ENCODE measurements around the gene APOBEC3B. TPM values are rescaled to one million over a fixed set of nuclear protein-coding genes. Genes with fewer than 3 reads are reported as not detected.

Gene APOBEC3B
- total and polyA plus RNA-seq, 9 of the 15 experiments (the other 6 are each of a cell fraction or from before 2014, with no cell fraction given) = 5.9 to 166 (median 43.2) TPM

GRCh38 chr22:38981992-38982927 lies at the start of gene APOBEC3B (continued):
- TF ChIP-seq HNRNPLL (IDR thresholded peaks at IDR 0.05; ENCODE audit: low read depth, low read length, poor library complexity, severe bottlenecking) (no peak), ZNF518B (CRISPR knock-in tag; IDR thresholded peaks at IDR 0.05) (no peak), POLR2H (tag; IDR thresholded peaks at IDR 0.05; ENCODE audit: low read depth) (peak; percentile 31; the same call in 1 of the 2 replicates), TRIM28 (IDR thresholded peaks at IDR 0.05) (no peak), ZNF224 (CRISPR knock-in tag; IDR thresholded peaks at IDR 0.05) (no peak), ELF2 (CRISPR knock-in tag; IDR thresholded peaks at IDR 0.05) (peak; percentile 73), TCF3 (CRISPR knock-in tag; IDR thresholded peaks at IDR 0.05) (0 out of 2 replicates have a peak, but pooled peaks have one; percentile 7), ZNF778 (CRISPR knock-in tag; IDR thresholded peaks at IDR 0.05) (no peak), NBN (IDR thresholded peaks at IDR 0.05; ENCODE audit: low read depth) (no peak), TRIM24 (IDR thresholded peaks at IDR 0.05) (0 out of 4 replicates have a peak, but pooled peaks of 1 of the 2 experiments have one; percentile 11), PHF21A (IDR thresholded peaks at IDR 0.05; ENCODE audit: borderline replicate concordance, low read depth) (no peak), HDAC8 (tag; IDR thresholded peaks at IDR 0.05) (no peak), ATF2 (CRISPR knock-in tag; IDR thresholded peaks at IDR 0.05) (no peak), BACH1 (tag; IDR thresholded peaks at IDR 0.05) (no peak), ZNF23 (CRISPR knock-in tag; IDR thresholded peaks at IDR 0.05) (no peak), ZEB2 (IDR thresholded peaks at IDR 0.05) (no peak), ZNF121 (CRISPR knock-in tag; conservative IDR thresholded peaks at IDR 0.05) (no peak), POLR2A (conservative IDR thresholded peaks at IDR 0.05) (peak; percentile 68), THAP7 (CRISPR knock-in tag; IDR thresholded peaks at IDR 0.05) (no peak), MBD2 (IDR thresholded peaks at IDR 0.05; ENCODE audit: borderline replicate concordance, low read depth) (no peak), SMAD3 (CRISPR knock-in tag; conservative IDR thresholded peaks at IDR 0.05) (no peak), SNAPC5 (CRISPR knock-in tag; IDR thresholded peaks at IDR 0.05) (no peak), ADNP (tag; IDR thresholded peaks at IDR 0.05) (no peak), FOSL1 (tag; conservative IDR thresholded peaks at IDR 0.05) (peak; percentile 93), HIVEP1 (CRISPR knock-in tag; IDR thresholded peaks at IDR 0.05) (no peak), CBX2 (IDR thresholded peaks at IDR 0.05; ENCODE audit: insufficient read depth, low read length, poor library complexity, severe bottlenecking) (no peak)

All from K562 (cell line).